Measurements from ENCODE around the gene JAML. TPM values are rescaled to one million over a fixed set of nuclear protein-coding genes. Genes with fewer than 3 reads are reported as not detected.

JAML gene
- polyA plus RNA-seq, 1 donor (not counting 4 experiments of a cell fraction or from before 2014, with no cell fraction given): 0.01 TPM

DNA sequence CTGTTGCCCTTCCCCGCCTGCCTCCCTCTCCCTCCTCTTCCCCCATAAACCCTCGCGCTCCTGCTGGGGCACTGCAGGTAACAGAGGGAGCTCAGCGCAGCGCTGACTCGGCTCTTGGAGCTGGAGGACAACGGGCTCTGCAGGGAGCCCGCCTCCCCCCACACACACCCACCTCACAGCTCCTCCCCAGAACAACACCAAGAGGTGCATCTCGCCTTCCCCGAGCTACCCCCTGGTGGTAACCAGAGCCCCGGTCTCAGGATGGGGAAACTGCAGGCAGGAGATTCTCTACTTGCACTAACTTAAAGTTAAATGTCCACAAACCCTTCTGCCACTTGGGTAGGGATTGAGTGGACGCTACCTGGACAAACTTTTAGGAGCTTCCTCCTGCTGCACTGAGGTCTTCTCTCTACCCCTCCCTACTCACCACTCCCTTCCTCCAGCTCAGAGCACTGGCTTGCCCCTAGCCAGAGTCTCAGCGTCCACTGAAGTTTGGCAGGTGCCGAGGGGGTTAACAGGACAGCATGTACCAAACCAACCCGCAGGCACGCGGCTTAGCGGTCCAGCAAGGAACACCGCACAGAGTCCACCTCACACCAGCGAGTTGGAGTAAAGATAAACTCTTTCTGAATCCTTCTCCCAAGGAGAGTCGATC, 68.2 kb downstream of the JAML start:
- no peaks in the 10 kb centered on the region for H4K20me1 ChIP-seq (ENCODE audit: control insufficient read depth, extremely low read depth, insufficient read depth, low read length)
- H3K9me3 ChIP-seq (ENCODE audit: control insufficient read depth, low read depth, low read length): no peaks in the 10 kb centered on the region
- H3K9me1 ChIP-seq (ENCODE audit: control insufficient read depth, extremely low read depth, insufficient read depth, low read length): no peaks in the 10 kb centered on the region
- H3K4me2 ChIP-seq (ENCODE audit: control insufficient read depth, extremely low read depth, insufficient read depth, low read depth, low read length): no peak overlapping the region
- no peak for FAIRE-seq
- no peak for DNase-seq (ENCODE audit: low read depth, low spot score)
- H2AFZ ChIP-seq (ENCODE audit: control insufficient read depth, low read length): no peak overlapping the region
- TF ChIP-seq, protein P1, sequence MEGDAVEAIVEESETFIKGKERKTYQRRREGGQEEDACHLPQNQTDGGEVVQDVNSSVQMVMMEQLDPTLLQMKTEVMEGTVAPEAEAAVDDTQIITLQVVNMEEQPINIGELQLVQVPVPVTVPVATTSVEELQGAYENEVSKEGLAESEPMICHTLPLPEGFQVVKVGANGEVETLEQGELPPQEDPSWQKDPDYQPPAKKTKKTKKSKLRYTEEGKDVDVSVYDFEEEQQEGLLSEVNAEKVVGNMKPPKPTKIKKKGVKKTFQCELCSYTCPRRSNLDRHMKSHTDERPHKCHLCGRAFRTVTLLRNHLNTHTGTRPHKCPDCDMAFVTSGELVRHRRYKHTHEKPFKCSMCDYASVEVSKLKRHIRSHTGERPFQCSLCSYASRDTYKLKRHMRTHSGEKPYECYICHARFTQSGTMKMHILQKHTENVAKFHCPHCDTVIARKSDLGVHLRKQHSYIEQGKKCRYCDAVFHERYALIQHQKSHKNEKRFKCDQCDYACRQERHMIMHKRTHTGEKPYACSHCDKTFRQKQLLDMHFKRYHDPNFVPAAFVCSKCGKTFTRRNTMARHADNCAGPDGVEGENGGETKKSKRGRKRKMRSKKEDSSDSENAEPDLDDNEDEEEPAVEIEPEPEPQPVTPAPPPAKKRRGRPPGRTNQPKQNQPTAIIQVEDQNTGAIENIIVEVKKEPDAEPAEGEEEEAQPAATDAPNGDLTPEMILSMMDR (optimal IDR thresholded peaks at IDR 0.05 in 1 of 3, IDR thresholded peaks at IDR 0.05 in 1 of 3, conservative IDR thresholded peaks at IDR 0.05 in 1 of 3; ENCODE audit: extremely low read depth in 1 of 3, insufficient read depth in 2 of 3, low read length in 3 of 3): no peak
- TF ChIP-seq EZH2 (IDR thresholded peaks at IDR 0.05; ENCODE audit: low read length): no peak
- H3K27ac ChIP-seq (ENCODE audit: control insufficient read depth, insufficient read depth, low read length): no peak overlapping the region
- H3K79me2 ChIP-seq (ENCODE audit: control insufficient read depth, insufficient read depth, low read length): no peaks in the 10 kb centered on the region
- H3K9ac ChIP-seq (ENCODE audit: control insufficient read depth, extremely low read depth, insufficient read depth, low read length): no peak overlapping the region
- dilution Hi-C loops (cut with MboI; ENCODE audit: extremely low pct_ligation_motif_present, low sequenced_read_pairs): no loop called here
- no peaks in the 10 kb centered on the region for H3K36me3 ChIP-seq (ENCODE audit: control insufficient read depth in 2 of 2, extremely low read depth in 1 of 2, insufficient read depth in 2 of 2, low read length in 2 of 2)
- H3K27me3 ChIP-seq (ENCODE audit: control insufficient read depth, extremely low read depth, insufficient read depth, low read length): peaks cover 13% of the 10 kb centered on the region
- H3K4me3 ChIP-seq (ENCODE audit: control insufficient read depth in 2 of 3, extremely low read depth in 1 of 3, insufficient read depth in 2 of 3, low read depth in 1 of 3, low read length in 3 of 3): no peak overlapping the region
- peaks cover 11% of the 10 kb centered on the region for H3K4me1 ChIP-seq (ENCODE audit: control insufficient read depth, extremely low read depth, insufficient read depth, low read length)

DNA sequence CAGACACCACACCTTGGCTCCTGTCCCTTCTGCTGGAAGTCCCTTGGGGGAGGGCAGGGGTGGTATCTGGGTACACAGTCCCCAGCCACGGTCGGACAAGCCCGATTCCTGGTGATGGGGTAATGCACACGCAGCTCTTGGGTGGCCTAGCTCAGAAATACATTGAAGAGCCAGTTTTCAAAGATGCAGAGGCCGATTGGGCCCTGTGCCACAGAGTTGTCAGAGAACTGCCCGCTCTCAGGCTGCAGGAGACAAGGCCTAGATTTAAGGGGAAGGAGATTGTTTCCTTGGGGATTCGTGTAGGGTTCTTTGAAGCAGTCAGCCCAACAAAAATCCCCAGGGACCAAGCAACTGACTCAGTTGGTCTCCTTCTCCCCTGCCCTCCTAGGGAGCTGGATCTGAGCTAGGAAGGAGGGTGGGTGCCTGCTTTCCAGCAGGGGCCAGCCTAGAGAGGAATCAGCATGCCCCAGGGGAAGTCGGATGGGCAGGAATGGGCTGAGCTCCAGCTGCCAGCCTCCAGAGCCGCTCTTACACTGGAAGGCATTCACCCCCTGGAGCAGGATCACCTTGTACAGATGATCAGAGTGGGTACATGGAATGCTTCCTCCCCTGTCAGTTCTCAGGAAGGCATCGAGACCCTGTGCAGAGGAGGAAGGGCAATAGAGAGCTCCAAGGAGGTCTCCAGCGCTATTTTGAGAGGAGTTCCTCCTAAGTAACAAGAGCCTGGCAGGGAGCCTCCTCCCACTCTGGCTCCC, 68.9 kb downstream of the JAML start:
- no peak overlapping the region for H3K4me2 ChIP-seq (ENCODE audit: control insufficient read depth, extremely low read depth, insufficient read depth, low read depth, low read length)
- dilution Hi-C loops (cut with MboI; ENCODE audit: extremely low pct_ligation_motif_present, low sequenced_read_pairs): no loop called here
- H3K9ac ChIP-seq (ENCODE audit: control insufficient read depth, extremely low read depth, insufficient read depth, low read length): no peak overlapping the region
- no peak for FAIRE-seq
- no peaks in the 10 kb centered on the region for H4K20me1 ChIP-seq (ENCODE audit: control insufficient read depth, extremely low read depth, insufficient read depth, low read length)
- H3K27ac ChIP-seq (ENCODE audit: control insufficient read depth, insufficient read depth, low read length): no peak overlapping the region
- H3K4me3 ChIP-seq (ENCODE audit: control insufficient read depth in 2 of 3, extremely low read depth in 1 of 3, insufficient read depth in 2 of 3, low read depth in 1 of 3, low read length in 3 of 3): no peak overlapping the region
- H3K4me1 ChIP-seq (ENCODE audit: control insufficient read depth, extremely low read depth, insufficient read depth, low read length): peaks cover 11% of the 10 kb centered on the region
- TF ChIP-seq, protein P1 (optimal IDR thresholded peaks at IDR 0.05 in 1 of 3, IDR thresholded peaks at IDR 0.05 in 1 of 3, conservative IDR thresholded peaks at IDR 0.05 in 1 of 3; ENCODE audit: extremely low read depth in 1 of 3, insufficient read depth in 2 of 3, low read length in 3 of 3): no peak
- no peak for TF ChIP-seq EZH2 (IDR thresholded peaks at IDR 0.05; ENCODE audit: low read length)
- no peaks in the 10 kb centered on the region for H3K36me3 ChIP-seq (ENCODE audit: control insufficient read depth in 2 of 2, extremely low read depth in 1 of 2, insufficient read depth in 2 of 2, low read length in 2 of 2)
- H2AFZ ChIP-seq (ENCODE audit: control insufficient read depth, low read length): no peak overlapping the region
- no peaks in the 10 kb centered on the region for H3K9me1 ChIP-seq (ENCODE audit: control insufficient read depth, extremely low read depth, insufficient read depth, low read length)
- H3K27me3 ChIP-seq (ENCODE audit: control insufficient read depth, extremely low read depth, insufficient read depth, low read length): peaks cover 13% of the 10 kb centered on the region
- H3K9me3 ChIP-seq (ENCODE audit: control insufficient read depth, low read depth, low read length): no peaks in the 10 kb centered on the region
- no peaks in the 10 kb centered on the region for H3K79me2 ChIP-seq (ENCODE audit: control insufficient read depth, insufficient read depth, low read length)
- no peak for DNase-seq (ENCODE audit: low read depth, low spot score)
